CD4-positive, alpha-beta T cell treated with Interleukin-4 for 4 hours (primary cell): ENCODE measurements around the gene ATG4B.
"Not testable (repeated sequence)": the region's sequence is repeated elsewhere in the genome, so short reads cannot be mapped to it uniquely, and the experiment has no call there.

Experiments used
- DNase-seq: peaks from one replicate; pipeline ENCODE4 v3.0.0-alpha.2; 2020

ATG4B gene

DNA sequence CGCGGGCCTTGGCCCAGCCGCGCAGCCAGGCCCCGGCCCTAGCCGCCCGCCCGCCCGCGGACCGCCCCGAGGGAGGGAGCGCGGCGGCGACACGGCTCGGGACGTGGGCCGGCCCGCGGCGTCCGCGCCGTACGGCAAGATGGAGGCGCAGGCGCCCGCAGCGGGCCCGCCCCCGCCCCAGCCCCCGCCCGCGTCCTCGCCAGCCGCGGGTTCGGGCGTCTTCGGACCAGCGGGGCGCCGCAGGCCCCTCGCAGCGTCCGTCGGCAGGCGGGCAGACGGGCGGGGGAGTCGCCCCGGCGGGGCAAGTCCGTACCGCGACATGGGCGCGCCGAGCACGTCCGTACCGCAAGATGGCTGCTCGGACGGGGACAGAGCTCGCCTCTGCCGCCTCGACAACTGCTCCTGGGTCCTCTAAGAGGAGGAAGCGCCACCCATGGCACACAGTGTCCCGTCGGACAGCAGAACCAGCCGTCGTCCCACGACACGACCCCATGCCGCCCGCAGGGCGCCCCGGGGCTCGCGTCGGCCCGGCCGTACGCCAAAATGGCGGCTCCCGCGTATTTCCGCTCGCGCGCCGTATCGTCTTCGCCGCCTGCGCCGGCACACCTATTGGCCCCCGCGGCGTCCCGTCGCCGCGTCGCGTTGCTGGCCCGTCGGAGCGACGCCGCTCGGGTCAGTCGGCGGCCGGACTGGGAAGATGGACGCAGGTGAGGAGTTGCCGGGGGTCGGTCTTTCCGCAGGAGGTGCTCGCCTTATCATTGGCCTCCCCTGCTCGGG is at the start of gene ATG4B, which contains the start of gene THAP4:
Gene ATG4B, plus strand, starts transcription at position 676 of the 777 bp plus-strand sequence. Its CDS starts 22 bp downstream, at position 698.
Gene THAP4, minus strand, starts transcription at position 141 of the 777 bp plus-strand sequence. CDS start 141 bp downstream, outside the sequence.
- DNase-seq, result peak; percentile 61

DNA sequence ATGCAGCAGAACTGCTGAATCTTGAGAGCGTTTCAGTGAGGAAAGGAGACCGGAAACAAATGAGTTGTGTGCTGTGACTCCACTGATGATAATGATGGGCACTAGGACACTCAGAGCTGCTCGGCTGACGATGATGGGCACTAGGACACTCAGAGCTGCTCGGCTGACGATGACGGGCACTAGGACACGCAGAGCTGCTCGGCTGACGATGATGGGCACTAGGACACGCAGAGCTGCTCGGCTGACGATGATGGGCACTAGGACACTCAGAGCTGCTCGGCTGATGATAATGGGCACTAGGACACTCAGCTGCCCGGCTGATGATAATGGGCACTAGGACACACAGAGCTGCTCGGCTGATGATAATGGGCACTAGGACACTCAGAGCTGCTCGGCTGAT is 47.6 kb upstream of the ATG4B start:
- not testable (repeated sequence) for DNase-seq

DNA sequence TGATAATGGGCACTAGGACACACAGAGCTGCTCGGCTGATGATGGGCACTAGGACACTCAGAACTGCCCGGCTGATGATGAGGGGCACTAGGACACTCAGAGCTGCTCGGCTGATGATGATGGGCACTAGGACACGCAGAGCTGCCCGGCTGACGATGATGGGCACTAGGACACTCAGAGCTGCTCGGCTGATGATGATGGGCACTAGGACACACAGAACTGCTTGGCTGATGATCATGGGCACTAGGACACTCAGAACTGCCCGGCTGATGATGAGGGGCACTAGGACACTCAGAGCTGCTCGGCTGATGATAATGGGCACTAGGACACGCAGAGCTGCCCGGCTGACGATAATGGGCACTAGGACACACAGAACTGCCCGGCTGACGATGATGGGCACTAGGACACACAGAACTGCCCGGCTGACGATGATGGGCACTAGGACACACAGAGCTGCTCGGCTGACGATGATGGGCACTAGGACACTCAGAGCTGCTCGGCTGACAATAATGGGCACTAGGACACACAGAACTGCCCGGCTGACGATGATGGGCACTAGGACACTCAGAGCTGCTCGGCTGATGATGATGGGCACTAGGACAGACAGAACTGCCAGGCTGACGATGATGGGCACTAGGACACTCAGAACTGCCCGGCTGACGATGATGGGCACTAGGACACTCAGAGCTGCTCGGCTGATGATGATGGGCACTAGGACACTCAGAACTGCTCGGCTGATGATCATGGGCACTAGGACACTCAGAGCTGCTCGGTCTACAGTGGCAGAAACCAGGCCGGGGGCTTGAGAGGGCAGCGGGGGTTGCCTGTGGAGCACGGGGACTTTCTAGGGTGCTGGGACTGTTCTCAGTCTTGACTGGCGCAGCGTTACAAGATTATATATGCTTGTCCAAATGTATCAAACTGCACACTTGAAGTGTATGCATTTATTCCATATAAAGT is 46.7 kb upstream of the ATG4B start:
- DNase-seq, result not testable (repeated sequence)

DNA sequence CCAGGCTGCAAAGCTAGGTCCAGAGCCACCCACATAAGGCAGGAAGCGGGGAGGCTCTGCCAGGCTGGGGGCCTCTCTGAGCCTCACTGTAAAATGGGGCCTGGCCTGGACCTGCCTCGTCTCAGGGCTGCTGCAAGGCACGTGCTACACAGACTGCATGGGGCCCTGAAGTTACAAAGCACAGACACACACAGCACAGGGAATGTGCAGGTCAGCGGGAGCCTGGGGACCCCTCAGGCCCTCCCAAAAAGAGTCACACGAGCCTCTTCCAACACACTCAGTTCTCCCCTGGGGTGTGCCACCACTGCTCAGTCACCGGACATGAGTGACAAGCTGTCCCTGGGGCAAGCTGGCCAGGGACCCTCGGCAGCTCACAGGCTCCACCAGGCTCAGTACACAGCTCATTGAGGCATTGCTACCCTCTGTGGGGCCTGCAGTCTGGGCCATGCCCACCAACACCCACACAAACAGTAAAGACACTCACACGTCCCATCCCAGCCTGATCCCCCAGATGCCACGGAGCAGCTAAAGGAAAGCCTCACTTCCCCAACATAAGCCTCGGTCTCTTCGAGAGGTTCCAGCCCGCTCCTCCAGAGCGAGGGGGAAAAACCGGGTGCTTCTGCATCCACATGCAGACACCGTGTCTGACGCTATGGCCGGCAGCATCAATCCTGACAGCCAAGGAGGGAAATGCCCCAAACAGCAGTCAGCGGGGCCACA is 45.2 kb upstream of the ATG4B start:
- DNase-seq, result no peak

DNA sequence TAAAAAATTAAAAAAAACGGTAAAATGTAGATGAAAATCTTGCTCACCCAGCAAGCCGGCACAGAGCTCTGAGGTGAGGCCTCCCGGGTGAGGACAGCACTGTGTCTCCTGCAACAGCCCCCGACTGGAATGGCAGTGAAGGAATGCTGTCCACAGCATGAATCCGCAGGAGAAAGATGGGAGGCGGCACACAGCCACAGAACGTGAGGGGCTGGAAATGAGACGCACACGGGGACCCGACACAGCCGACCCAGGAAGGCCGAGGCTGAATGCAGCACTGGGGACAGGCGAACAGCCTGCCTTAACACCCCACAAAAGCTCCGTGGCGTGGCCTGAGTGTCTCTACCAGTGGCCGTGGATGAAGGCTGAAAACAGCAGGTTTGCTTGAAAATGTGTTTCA is 44.2 kb upstream of the ATG4B start:
- no peak for DNase-seq

DNA sequence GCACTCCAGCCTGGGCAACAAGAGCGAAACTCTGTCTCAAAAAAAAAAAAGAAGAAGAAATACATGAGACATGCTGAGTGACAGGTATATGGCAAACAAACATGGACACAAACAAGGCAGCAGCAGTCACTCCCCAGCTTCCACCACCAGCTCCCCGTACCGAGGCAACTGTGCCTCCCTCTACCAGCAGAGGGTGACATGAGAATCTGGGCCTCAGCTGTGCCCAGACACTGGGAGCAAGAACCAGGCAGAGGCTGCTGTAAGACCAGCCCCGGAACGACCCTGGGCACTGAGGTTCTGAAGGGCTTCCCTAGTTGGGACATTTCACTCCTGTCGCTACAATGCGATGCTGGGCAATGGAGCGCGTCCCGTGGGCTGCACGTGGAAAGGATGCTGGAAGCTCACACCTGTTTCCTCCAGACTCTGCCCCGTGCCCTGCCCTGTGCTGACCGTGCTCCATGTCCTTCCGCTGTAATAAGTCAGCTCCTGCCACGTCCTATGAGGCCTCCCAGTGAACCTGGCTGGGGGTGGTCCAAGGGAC is 41.8 kb upstream of the ATG4B start:
- no peak for DNase-seq

DNA sequence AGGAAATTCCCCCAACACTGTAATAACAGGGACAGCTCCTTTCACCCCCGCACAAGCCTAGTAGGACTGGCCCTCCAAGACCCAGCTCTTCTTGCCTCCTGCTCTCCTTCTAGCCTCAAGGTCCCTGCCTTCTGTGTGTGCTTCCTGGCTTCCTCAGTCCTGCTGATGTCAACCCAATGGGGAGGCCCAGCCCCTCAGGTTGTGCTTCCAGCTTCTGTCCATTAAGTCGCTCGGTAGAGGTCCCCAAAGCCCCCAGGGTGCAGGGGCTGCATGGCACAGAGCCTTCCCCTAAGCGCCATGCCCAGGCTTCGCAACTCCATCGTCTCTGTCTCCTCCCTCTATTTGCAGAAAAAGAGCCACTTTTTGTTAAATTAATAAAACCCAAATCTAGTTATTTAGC is 39.9 kb upstream of the ATG4B start:
- DNase-seq, result no peak

DNA sequence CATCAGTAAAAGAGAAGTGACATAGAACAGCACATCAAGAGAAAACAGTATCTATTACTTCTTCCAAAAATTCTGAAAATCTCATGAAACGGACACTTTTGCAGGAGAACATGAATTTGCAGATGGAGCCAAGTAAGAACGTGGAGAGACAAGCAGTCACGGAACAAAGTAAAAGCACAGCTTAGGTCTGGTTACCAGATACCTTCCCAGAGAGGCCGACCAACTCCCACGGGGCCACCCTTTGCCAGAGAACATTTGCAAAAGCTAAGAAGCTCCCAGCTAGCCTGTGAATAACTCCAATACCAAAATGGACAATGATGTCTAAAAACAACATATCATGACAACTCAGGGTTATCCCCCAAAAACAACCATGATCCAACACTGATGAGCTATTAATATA is 39.4 kb upstream of the ATG4B start:
- DNase-seq, result no peak

DNA sequence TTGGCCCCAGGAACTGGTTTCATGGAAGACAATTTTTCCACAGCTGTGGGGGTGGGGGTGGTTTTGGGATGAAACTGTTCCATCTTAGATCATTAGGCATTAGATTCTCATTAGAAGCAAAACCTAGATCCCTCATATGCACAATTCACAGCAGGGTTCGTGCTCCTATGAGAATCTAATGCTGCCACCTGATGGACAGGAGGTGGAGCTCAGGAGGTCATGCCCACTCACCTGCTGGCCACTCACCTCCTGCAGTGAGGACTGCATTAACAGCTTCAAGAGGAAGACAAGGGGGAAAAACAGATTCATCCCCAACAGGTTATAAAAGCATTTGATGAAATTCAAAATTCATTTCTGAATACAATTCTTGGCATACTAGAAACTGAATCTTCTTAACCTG is 39.0 kb upstream of the ATG4B start:
- no peak for DNase-seq

DNA sequence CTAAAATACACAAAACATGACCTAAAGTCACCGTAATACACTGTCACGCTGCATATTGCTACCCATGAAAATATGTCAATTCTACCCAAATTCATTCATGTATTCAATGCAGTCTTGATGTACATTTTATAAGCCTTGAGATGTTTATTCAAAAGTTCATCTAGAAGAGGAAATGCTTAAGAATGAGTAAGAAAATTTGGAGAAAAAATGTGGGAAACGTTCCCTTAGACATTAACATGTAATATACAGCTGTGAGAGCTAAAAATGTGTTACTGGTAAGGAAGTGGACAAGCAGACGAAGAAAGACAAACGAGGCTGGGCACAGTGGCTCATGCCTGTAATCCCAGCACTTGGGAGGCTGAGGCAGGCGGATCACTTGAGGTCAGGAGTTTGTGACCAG is 37.9 kb upstream of the ATG4B start:
- DNase-seq, result no peak

DNA sequence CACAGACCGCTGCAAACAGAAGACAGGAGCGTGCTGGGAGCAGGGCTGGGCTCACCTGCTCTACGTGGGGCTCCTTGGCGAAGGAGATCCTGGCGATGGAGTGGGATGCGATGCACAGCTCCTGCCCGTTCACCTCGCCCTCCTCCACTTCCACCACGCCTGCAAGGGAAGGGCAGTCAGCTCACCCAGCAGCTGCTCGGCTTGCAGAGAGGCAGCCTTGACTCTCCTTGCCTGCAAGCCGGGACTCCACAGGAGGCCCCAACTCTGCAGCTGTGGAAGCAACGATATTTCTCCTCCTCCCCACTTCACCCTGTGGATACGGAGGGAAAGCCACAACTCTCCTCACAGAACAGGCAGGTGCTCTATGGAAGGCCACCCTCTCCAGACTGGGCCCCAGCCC is 35.7 kb upstream of the ATG4B start:
- DNase-seq, result no peak

DNA sequence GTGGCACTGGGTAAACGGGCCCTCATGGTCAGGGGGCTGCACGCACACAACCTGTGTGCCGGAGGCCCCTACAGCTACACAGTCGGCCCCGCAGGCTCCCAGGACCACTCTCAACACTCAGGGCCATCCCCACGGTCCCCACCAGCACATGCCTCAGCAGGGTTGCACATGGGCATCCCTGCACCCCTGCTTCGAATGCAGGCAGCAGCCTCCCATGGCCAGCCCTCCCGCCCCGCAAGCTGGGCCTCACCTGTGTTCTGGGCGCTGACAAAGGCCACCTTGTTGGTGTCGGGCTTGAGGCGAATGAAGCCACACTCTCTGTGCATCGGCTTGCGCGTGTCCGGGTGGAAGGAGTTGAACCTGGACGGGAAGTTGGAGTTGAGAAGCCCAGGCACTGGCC is 34.8 kb upstream of the ATG4B start:
- no peak for DNase-seq

DNA sequence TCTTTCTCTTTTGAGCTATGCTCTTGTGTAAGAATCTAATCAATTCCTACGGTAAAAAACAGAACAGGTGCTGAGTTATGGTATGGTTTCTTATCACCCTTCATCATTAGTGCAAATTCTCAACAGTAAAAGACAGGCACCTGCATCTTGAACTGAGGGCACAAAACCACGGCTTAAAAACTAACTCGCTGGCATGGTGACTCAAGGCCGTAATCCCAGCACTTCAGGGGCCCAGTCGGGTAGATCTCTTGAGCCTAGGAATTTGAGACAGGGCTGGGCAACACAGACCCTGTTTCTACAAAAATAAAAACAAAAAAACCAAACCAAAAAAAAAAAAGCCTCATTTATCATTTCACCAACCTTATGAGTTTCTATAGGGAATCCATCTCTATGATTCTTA is 33.8 kb upstream of the ATG4B start:
- DNase-seq, result no peak

DNA sequence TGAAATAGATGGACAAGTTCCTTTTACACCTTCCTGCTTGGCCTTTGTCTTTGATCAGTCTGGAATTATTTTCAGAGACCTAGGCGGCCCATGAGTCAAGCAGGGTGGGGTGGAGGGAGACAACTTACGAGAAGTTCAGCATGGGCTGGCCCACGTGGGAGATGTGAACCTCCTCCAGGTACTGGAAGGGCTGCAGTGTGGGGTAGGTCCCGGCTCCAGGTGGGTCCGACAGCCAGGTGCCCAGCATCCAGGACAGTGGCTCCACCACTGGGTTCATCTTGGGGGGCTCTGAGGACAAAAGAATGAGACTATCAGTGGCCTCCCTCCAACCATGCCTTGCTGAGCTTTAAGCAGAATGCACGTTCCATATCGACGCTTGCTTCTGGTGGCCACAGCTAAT is 31.3 kb upstream of the ATG4B start:
- DNase-seq, result no peak

DNA sequence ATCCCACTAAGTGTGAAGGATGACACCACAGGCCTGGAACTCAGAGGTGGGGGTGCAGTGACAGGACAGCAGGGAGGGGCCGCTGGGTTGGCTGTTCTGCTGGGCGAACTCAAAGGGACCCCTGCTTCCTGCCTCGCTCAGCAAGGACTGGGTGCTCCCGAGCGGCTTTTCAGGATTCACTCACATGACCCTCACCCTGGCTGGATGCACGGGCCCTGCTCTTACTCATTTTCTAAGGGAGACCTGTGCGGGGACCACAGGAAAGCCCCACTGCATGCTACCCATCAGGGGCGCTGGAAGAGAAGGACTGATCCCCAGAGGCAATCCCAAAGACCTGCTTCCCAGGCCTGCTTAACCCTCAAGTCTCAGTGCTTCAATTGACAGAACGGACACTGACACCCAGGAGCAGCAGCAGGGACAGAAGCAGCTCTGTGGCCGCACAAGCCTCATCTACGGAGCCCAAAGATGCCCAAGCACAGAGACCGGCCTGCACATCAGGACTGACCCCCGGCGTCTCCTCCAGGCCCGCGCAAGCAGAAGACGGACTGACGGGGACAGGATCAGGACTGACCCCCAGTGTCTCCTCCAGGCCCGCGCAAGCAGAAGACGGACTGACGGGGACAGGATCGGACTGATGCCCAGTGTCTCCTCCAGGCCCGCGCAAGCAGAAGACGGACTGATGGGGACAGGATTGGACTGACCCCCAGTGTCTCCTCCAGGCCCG is 30.2 kb upstream of the ATG4B start:
- no peak for DNase-seq

DNA sequence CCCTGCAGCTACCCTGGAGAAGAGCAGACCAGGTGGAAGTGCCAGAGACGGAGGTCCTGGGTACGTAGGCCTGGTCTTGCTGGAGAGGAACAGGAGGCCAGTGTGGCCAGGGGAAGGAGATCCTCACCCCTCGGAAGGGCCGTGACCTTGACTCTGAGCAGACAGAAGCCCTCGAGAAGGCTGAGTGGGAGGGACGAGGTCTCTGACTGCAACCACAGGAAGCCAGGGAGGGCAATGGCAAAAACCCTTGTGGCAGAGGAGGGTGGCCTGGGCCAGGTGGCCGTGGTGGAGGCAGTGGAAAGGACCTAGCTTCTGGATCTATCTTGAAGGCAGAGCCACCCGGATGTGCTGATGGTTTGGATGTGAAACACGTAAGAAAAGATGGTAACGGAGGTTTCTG is 28.6 kb upstream of the ATG4B start:
- DNase-seq, result no peak

DNA sequence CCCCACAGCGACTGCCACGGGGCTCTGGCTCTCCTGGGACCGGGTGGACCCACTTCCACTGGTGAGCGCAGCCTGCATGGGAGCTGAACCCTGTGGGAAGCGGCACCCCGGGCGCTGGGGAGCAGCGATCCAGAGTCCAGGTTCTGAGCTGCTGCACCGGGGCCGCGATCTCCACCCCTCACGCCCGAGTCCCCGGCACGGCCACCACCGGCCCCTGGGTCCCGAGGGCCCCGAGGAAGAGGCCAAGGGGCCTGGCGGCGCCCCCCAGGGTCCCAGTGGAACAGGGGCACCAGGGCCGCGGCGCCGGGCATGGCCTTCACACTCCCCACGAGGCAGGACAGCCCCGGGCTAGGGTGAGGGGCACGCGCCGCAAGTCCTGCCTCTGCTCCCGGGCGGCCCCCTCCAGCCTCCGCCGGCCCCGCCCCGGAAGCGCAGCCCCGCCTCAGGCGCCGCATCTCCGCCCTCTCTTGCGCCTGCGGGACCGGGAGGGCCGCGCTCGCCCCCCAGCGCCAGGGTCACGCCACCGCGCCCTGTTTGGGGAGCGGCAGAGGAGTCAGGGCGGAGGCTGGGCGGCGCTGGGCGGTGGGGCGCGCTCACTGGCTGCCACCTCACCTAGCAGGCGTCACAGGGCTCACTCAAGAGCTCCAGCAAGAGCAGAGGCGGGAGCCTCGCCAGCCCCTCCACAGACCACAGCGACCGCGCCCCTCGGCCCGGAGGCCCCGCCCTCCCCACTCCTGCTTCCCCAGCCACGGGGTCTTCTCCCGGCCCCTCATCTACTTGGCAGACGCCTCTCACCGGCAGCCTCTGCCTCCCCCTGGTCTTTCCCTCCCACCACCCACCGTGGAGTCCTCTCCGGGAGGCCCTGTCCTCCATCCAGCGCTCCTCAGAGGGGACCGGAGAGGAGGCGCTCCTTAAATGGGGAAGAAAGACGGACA is 27.4 kb upstream of the ATG4B start:
- DNase-seq, result peak; percentile 87

DNA sequence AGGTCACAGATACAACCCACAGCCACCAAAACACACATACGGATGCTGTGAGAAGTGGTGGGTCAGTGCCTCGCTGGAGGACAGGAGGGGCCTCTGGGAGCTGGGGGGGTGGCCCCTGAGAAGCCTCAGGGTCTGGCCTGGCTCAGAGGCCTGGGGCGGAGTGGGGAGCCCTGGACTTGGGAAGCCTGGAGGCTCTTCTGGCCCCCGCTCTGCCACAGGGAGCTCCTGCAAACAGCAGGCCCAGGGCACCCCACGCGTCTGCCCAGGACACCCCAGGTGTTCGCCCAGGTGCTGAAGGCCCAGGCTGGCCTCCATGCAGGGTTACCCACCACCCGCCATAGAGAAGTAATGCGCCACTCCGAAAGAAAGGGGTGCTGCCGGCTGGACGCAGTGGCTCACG is 26.4 kb upstream of the ATG4B start:
- DNase-seq, result no peak

DNA sequence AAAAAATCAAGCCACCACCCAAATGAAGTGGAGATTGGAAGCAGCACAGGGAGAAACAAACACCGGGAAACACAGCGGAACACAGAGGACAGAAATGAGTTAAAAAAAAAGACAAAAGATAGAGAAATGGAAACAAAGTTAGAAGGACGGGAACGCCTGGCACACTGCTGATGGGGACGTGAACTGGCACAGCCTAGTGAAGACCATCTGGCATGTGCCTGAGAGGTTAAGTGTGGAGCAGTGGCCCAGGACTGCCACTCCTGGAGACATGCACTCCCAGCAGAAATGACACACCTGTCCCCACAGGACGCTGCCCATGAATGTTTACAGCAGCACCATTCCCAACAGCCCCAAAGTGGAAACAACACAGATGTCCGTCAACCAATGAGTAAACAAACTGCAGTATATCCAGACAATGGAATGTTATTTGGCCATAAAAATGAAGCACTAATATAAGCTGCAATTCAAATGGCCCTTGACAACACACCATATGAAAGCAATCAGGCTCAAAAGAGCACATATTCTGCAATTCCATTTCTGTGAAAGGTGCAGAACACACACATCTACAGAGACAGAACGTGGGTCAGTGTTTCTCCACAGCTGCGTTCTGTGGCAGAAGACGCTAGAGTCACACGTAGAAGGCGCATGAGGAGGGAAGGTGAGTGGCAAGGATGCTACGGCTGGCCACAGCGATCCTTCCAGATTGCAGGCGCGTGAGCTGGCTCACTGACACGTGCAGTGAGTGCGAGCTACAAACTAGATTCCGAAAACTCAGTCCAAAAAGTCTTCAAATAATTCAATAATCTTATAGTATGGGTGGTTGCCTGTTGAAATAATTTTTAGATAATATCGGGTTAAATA is 25.1 kb upstream of the ATG4B start:
- no peak for DNase-seq
